IMR-90 (cell line): Measurements from ENCODE around the gene GGT5. TPM values are rescaled to one million over a fixed set of nuclear protein-coding genes. Genes with fewer than 3 reads are reported as not detected.

Experiments
- ATAC-seq: fragments of 200-7000 bp; cut with Tn5 transposase; 2 replicates; pipeline ENCODE4 v1.9.1; 2020; ENCODE audit warnings: low read depth, mild to moderate bottlenecking, moderate library complexity
- BruUV-seq: library from RNA; stranded (reverse); fragments of 400-500 nt; replicated peaks from 2 replicates; lab custom pipeline; 2021; lab: Mats Ljungman, UMichigan
- CTCF ChIA-PET: fragments of 300-600 bp; formaldehyde crosslinking; extraction: SDS; loops from one replicate; lab custom pipeline; 2021; ENCODE audit warnings: antibody characterized with exemption; lab: Yijun Ruan, JAX
- POLR2A ChIA-PET: fragments of 300-600 bp; sonication (Branson Sonifier 250); formaldehyde crosslinking; loops from one replicate; lab custom pipeline; 2022; ENCODE audit warnings: antibody characterized with exemption; ENCODE audit not compliant: unreplicated experiment; lab: Charles Lee
- DNase-seq: peaks from one replicate; pipeline ENCODE4 v3.0.0; 2013
- H2AFZ ChIP-seq: replicated peaks from 2 replicates; pipeline ENCODE3; 2013; ENCODE audit warnings: low read length, mild to moderate bottlenecking; ENCODE audit not compliant: poor library complexity
- H2AK5ac ChIP-seq: 2 replicates; pipeline ENCODE4 v1.6.1; 2013; ENCODE audit warnings: low read depth, low read length, inconsistent platforms
- H2AK9ac ChIP-seq: replicated peaks from 2 replicates; pipeline ENCODE3; 2013; ENCODE audit warnings: mild to moderate bottlenecking, low read depth, low read length, moderate library complexity; ENCODE audit not compliant: poor library complexity
- H2BK120ac ChIP-seq: 2 replicates; pipeline ENCODE4 v1.6.1; 2013; ENCODE audit warnings: low read depth, low read length, inconsistent platforms
- H2BK15ac ChIP-seq: 3 replicates; pipeline ENCODE4 v1.6.1; 2013; ENCODE audit warnings: low read depth, low read length, inconsistent platforms
- H2BK20ac ChIP-seq: 2 replicates; pipeline ENCODE4 v1.6.1; 2013; ENCODE audit warnings: low read depth, mild to moderate bottlenecking, inconsistent platforms, low read length, moderate library complexity
- H2BK5ac ChIP-seq: 2 replicates; pipeline ENCODE4 v1.6.1; 2013; ENCODE audit warnings: mild to moderate bottlenecking, low read depth, low read length, inconsistent platforms; ENCODE audit not compliant: poor library complexity, severe bottlenecking
- H3K14ac ChIP-seq: replicated peaks from 2 replicates; pipeline ENCODE4 v1.6.1; 2013; ENCODE audit warnings: low read depth, low read length, inconsistent platforms
- H3K18ac ChIP-seq: 2 replicates; pipeline ENCODE4 v1.6.1; 2013; ENCODE audit warnings: low read depth, low read length, control low read depth
- H3K23ac ChIP-seq: 2 replicates; pipeline ENCODE4 v1.6.1; 2013; ENCODE audit warnings: low read depth, low read length, inconsistent platforms
- H3K27ac ChIP-seq: 2 replicates; pipeline ENCODE4 v1.5.1; 2013; ENCODE audit warnings: mild to moderate bottlenecking, control low read depth, low read length; ENCODE audit not compliant: insufficient read depth
- H3K27me3 ChIP-seq: 2 replicates; pipeline ENCODE4 v1.6.1; 2013; ENCODE audit warnings: low read length; ENCODE audit not compliant: control insufficient read depth, insufficient read depth
- H3K36me3 ChIP-seq: 2 replicates; pipeline ENCODE4 v1.6.1; 2013; ENCODE audit warnings: low read length, mixed read lengths; ENCODE audit not compliant: control insufficient read depth, insufficient read depth
- H3K4ac ChIP-seq: 2 replicates; pipeline ENCODE4 v1.6.1; 2013; ENCODE audit warnings: low read depth, low read length, inconsistent platforms
- H3K4me1 ChIP-seq: 2 replicates; pipeline ENCODE4 v1.6.1; 2013; ENCODE audit warnings: low read length, mixed read lengths; ENCODE audit not compliant: control insufficient read depth, insufficient read depth
- H3K4me2 ChIP-seq: 2 replicates; pipeline ENCODE4 v1.6.1; 2013; ENCODE audit warnings: low read depth, mild to moderate bottlenecking, control low read depth, low read length, moderate library complexity
- H3K4me3 ChIP-seq: 2 replicates; pipeline ENCODE4 v1.5.1; 2013; ENCODE audit warnings: low read depth, mild to moderate bottlenecking, control low read depth, low read length, moderate library complexity; ENCODE audit not compliant: insufficient read depth
- H3K56ac ChIP-seq: 2 replicates; pipeline ENCODE4 v1.6.1; 2013; ENCODE audit warnings: low read length, inconsistent platforms; ENCODE audit not compliant: insufficient read depth; ENCODE audit errors: extremely low read depth
- H3K79me1 ChIP-seq, 2 experiments: 2 replicates each; pipeline ENCODE4 v1.6.1; 2013; ENCODE audit warnings: low read length in 2 of 2, inconsistent platforms in 1 of 2, low read depth in 1 of 2
- H3K9ac ChIP-seq: 2 replicates; pipeline ENCODE4 v1.6.1; 2013; ENCODE audit warnings: low read depth, low read length, control low read depth
- H3K9me1 ChIP-seq: 2 replicates; pipeline ENCODE4 v1.6.1; 2013; ENCODE audit warnings: low read length, inconsistent platforms; ENCODE audit not compliant: insufficient read depth
- H3K9me3 ChIP-seq: 2 replicates; pipeline ENCODE4 v1.6.1; 2013; ENCODE audit warnings: low read length; ENCODE audit not compliant: control insufficient read depth, insufficient read depth
- H4K20me1 ChIP-seq: 2 replicates; pipeline ENCODE4 v1.6.1; 2013; ENCODE audit warnings: low read length, inconsistent platforms; ENCODE audit not compliant: insufficient read depth
- H4K5ac ChIP-seq: 2 replicates; pipeline ENCODE4 v1.6.1; 2013; ENCODE audit warnings: mild to moderate bottlenecking, low read depth, low read length, control low read depth
- H4K8ac ChIP-seq, 2 experiments: 2 replicates each; pipeline ENCODE4 v1.6.1; 2013; ENCODE audit warnings: low read depth in 2 of 2, low read length in 2 of 2, control low read depth in 1 of 2, inconsistent platforms in 1 of 2
- H4K91ac ChIP-seq: 2 replicates; pipeline ENCODE4 v1.6.1; 2013; ENCODE audit warnings: low read depth, low read length, inconsistent platforms; ENCODE audit not compliant: insufficient read depth
- CEBPB ChIP-seq: IDR thresholded peaks from 2 replicates; pipeline ENCODE4 v1.6.1; 2012; ENCODE audit warnings: low read depth, low read length, improper control_type of control experiment
- CHD1 ChIP-seq: IDR thresholded peaks from 2 replicates; pipeline ENCODE4 v1.6.1; 2012; ENCODE audit warnings: low read depth, low read length, improper control_type of control experiment
- MAFK ChIP-seq: IDR thresholded peaks from 2 replicates; pipeline ENCODE4 v1.6.1; 2012; ENCODE audit warnings: low read depth, low read length, improper control_type of control experiment
- MAZ ChIP-seq: IDR thresholded peaks from 2 replicates; pipeline ENCODE4 v1.6.1; 2012; ENCODE audit warnings: low read depth, mild to moderate bottlenecking, low read length, improper control_type of control experiment, moderate library complexity, borderline replicate concordance
- POLR2A ChIP-seq: IDR thresholded peaks from 2 replicates; pipeline ENCODE4 v1.6.1; 2012; ENCODE audit warnings: mild to moderate bottlenecking, low read depth, low read length
- RAD21 ChIP-seq: IDR thresholded peaks from 2 replicates; pipeline ENCODE4 v1.6.1; 2012; ENCODE audit warnings: low read length, improper control_type of control experiment
- RFX5 ChIP-seq: IDR thresholded peaks from 2 replicates; pipeline ENCODE4 v1.8.0; 2012; ENCODE audit warnings: low read depth, mild to moderate bottlenecking, low read length, moderate library complexity
- SMC3 ChIP-seq: fragments of 150-350 bp; IDR thresholded peaks from 2 replicates; pipeline ENCODE4 v1.6.1; 2016; ENCODE audit warnings: low read depth, mild to moderate bottlenecking, antibody characterized with exemption, low read length, moderate library complexity
- WGBS, 2 experiments: methylation state at CpG; one replicate each; pipeline versions ENCODE4 v1.1.5 to v1.1.7; 2013; ENCODE audit warnings: missing lambda C conversion rate in 2 of 2; ENCODE audit not compliant: insufficient read length in 1 of 2; ENCODE audit errors: extremely low coverage in 2 of 2; 5-methylcytosine and 5-hydroxymethylcytosine counted together
- dilution Hi-C: fragments of 300-500 bp; cut with HindIII; formaldehyde crosslinking; loops from one replicate; pipeline ENCODE4 v1.14.3; 2018; ENCODE audit warnings: low sequenced_read_pairs; ENCODE audit not compliant: unreplicated experiment
- in situ Hi-C: fragments of 300-500 bp; cut with MboI; formaldehyde crosslinking; loops from 3 replicates; pipeline ENCODE4 v1.14.3; 2019; ENCODE audit warnings: low sequenced_read_pairs, inconsistent platforms, mixed read lengths
- intact Hi-C: fragments of 100-400 bp; cut with micrococcal nuclease; formaldehyde crosslinking; loops from 2 replicates; pipeline ENCODE4 v1.10.0; 2022
- polyA plus RNA-seq, 3 experiments: library from polyadenylated mRNA; depleted of rRNA; stranded (reverse); fragments of >200 nt; gene quantifications; 2 replicates each; pipeline ENCODE4 v1.2.3, GENCODE V29; 2012; ENCODE audit warnings: low replicate concordance in 1 of 3
- total RNA-seq: library from RNA; depleted of rRNA; stranded (reverse); fragments of >200 nt; gene quantifications from 2 replicates; pipeline ENCODE4 v1.2.3, GENCODE V29; 2012
- TF ChIP-seq, protein P1 (sequence below): conservative IDR thresholded peaks from 2 replicates; pipeline ENCODE4 v1.5.1; 2012; ENCODE audit warnings: mild to moderate bottlenecking, low read depth, low read length, improper control_type of control experiment

The GGT5 gene
- total and polyA plus RNA-seq, 2 of the 4 experiments (the other 2 are of a cell fraction), result 0.18 to 5.8 TPM

GRCh38 chr22:24175160-24175808, 69.6 kb downstream of the GGT5 start:
- Histone ChIP-seq H3K23ac (no peak overlapping the region), H2BK15ac (no peak overlapping the region), H3K4me1 (no peaks in the 10 kb centered on the region), H4K8ac (no peak overlapping the region), H3K9me1 (no peaks in the 10 kb centered on the region), H3K4me3 (no peak overlapping the region), H4K91ac (no peak overlapping the region), H3K56ac (no peak overlapping the region), H3K79me1 (peaks cover 0 to 8% of the 10 kb centered on the region in 2 experiments; a peak in 2 of 4 replicates), H2AK5ac (0 out of 2 replicates have a peak overlapping the region, but pooled peaks have one; percentile 35), H3K27ac (no peak overlapping the region), H3K36me3 (peaks cover 46% of the 10 kb centered on the region), H3K4me2 (no peak overlapping the region), H2AK9ac (peak overlapping the region; percentile 2), H2AFZ (peak overlapping the region; percentile 61), H3K4ac (no peak overlapping the region), H4K5ac (no peak overlapping the region), H3K9ac (no peak overlapping the region), H4K20me1 (peaks cover 19% of the 10 kb centered on the region; the same call in 1 of the 2 replicates), H2BK120ac (no peak overlapping the region), H2BK5ac (no peak overlapping the region), H3K9me3 (no peaks in the 10 kb centered on the region), H3K14ac (no peak overlapping the region), H2BK20ac (no peak overlapping the region), H3K18ac (no peak overlapping the region), H3K27me3 (no peaks in the 10 kb centered on the region)
- ChIA-PET POLR2A (no interaction called here), CTCF (interaction anchor here (0.7 to 2.5 kb wide), 3 partner anchors 18 to 88 kb away, joined by 3 to 19 read pairs (median 9); no protein-coding TSS in a partner anchor)
- intact Hi-C loops (loop anchor here (1.0 to 10.0 kb wide), 2 partner anchors 68 to 190 kb away; partner anchors contain the start of gene GSTT2), dilution Hi-C loops (no loop called here), in situ Hi-C loops (no loop called here)
- TF ChIP-seq, protein P1, sequence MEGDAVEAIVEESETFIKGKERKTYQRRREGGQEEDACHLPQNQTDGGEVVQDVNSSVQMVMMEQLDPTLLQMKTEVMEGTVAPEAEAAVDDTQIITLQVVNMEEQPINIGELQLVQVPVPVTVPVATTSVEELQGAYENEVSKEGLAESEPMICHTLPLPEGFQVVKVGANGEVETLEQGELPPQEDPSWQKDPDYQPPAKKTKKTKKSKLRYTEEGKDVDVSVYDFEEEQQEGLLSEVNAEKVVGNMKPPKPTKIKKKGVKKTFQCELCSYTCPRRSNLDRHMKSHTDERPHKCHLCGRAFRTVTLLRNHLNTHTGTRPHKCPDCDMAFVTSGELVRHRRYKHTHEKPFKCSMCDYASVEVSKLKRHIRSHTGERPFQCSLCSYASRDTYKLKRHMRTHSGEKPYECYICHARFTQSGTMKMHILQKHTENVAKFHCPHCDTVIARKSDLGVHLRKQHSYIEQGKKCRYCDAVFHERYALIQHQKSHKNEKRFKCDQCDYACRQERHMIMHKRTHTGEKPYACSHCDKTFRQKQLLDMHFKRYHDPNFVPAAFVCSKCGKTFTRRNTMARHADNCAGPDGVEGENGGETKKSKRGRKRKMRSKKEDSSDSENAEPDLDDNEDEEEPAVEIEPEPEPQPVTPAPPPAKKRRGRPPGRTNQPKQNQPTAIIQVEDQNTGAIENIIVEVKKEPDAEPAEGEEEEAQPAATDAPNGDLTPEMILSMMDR, result peak; percentile 89
- 0 out of 2 replicates have a peak, but pooled peaks have one; percentile 28 for TF ChIP-seq MAZ
- no peak for TF ChIP-seq CEBPB
- no peak for TF ChIP-seq POLR2A
- TF ChIP-seq RAD21, result peak; percentile 92
- TF ChIP-seq SMC3, result peak; percentile 97
- no peak for TF ChIP-seq MAFK
- no peak for TF ChIP-seq RFX5
- no peak for TF ChIP-seq CHD1
- DNase-seq (peak; percentile 72), ATAC-seq (peak; percentile 90)
- no TSS peak for BruUV-seq
- 74% methylated on average over 5 of the region's 11 CpGs; no CpG with 5 or more reads in 1 of the 2 experiments for WGBS, 2 experiments
